K562 (cell line): ENCODE measurements around the gene RNF213. TPM values are rescaled to one million over a fixed set of nuclear protein-coding genes. Genes with fewer than 3 reads are reported as not detected.
"Not testable (repeated sequence)": the region's sequence is repeated elsewhere in the genome, so short reads cannot be mapped to it uniquely, and the experiment has no call there.

ENCODE experiments used
- ATAC-seq: fragments of 200-7000 bp; cut with Tn5 transposase; 3 replicates; pipeline ENCODE4 v1.9.1; 2020; ENCODE audit warnings: moderate library complexity
- BruUV-seq: library from RNA; stranded (reverse); fragments of 400-500 nt; replicated peaks from 2 replicates; lab custom pipeline; 2021; lab: Mats Ljungman, UMichigan
- CTCF ChIA-PET: fragments of 300-600 bp; formaldehyde crosslinking; extraction: SDS; loops from one replicate; lab custom pipeline; 2021; ENCODE audit warnings: low intra/inter-chr PET ratio; lab: Yijun Ruan, JAX
- POLR2A ChIA-PET: fragments of 300-600, 350-650 bp; sonication (Branson Sonifier 250); formaldehyde crosslinking; extraction: SDS; loops from one replicate; lab custom pipeline; 2021; ENCODE audit warnings: antibody characterized with exemption, inconsistent platforms; lab: Yijun Ruan, JAX
- DNase-seq, 4 experiments: peaks; one replicate each; pipeline versions ENCODE4 v3.0.0 to v3.0.0-alpha.2; 2011 to 2018; ENCODE audit warnings: low spot score in 3 of 4, mixed read lengths in 3 of 4; ENCODE audit errors: extremely low read depth in 1 of 4
- FAIRE-seq: peaks from 2 replicates; lab custom pipeline; 2011; peaks lifted over from hg19 to GRCh38; lab: Jason Lieb, UNC
- H2AFZ ChIP-seq: 2 replicates; pipeline ENCODE4 v1.6.0; 2011; ENCODE audit warnings: low read depth, low read length, control low read depth, inconsistent platforms
- H3K27ac ChIP-seq: fragments of 200-600 bp; 3 replicates; pipeline ENCODE4 v1.8.0; 2011; ENCODE audit warnings: low read depth, mild to moderate bottlenecking, control low read depth, inconsistent platforms, low read length, moderate library complexity, mixed read lengths; ENCODE audit errors: extremely low read depth
- H3K27me3 ChIP-seq, 2 experiments: fragments of 300-600 bp in 1 of 2; 2 replicates in 1 of 2; 3 replicates in 1 of 2; pipeline versions ENCODE4 v1.6.0 to v1.8.0; 2011; ENCODE audit warnings: inconsistent platforms in 2 of 2, low read length in 2 of 2, mild to moderate bottlenecking in 1 of 2, mixed read lengths in 1 of 2, moderate library complexity in 1 of 2; ENCODE audit not compliant: control insufficient read depth in 2 of 2, insufficient read depth in 2 of 2
- H3K36me3 ChIP-seq: fragments of 300-600 bp; 3 replicates; pipeline ENCODE4 v1.8.0; 2011; ENCODE audit warnings: mild to moderate bottlenecking, low read length, inconsistent platforms; ENCODE audit not compliant: control insufficient read depth, insufficient read depth
- H3K4me1 ChIP-seq, 2 experiments: fragments of 200-600 bp in 1 of 2; replicated peaks in 1 of 2; 2 replicates in 1 of 2; 3 replicates in 1 of 2; pipeline versions ENCODE4 v1.5.1 to v1.8.0; 2011; ENCODE audit warnings: inconsistent platforms in 2 of 2, low read length in 2 of 2, mild to moderate bottlenecking in 1 of 2, mixed read lengths in 1 of 2, moderate library complexity in 1 of 2; ENCODE audit not compliant: control insufficient read depth in 2 of 2, insufficient read depth in 2 of 2
- H3K4me2 ChIP-seq: 2 replicates; pipeline ENCODE4 v1.6.1; 2011; ENCODE audit warnings: low read length, control low read depth, inconsistent platforms, mixed read lengths; ENCODE audit not compliant: insufficient read depth
- H3K4me3 ChIP-seq: fragments of 200-600 bp; sonication (generic), shearing (Covaris generic); 2 replicates; pipeline ENCODE4 v1.5.1; 2016; ENCODE audit warnings: control low read depth, inconsistent platforms
- H3K79me2 ChIP-seq: fragments of 200-600 bp; 3 replicates; pipeline ENCODE4 v1.8.0; 2011; ENCODE audit warnings: low read length, inconsistent platforms; ENCODE audit not compliant: control insufficient read depth, insufficient read depth
- H3K9ac ChIP-seq, 2 experiments: 2 replicates each; pipeline versions ENCODE4 v1.6.0 to v1.6.1; 2011; ENCODE audit warnings: low read depth in 2 of 2, low read length in 2 of 2, control low read depth in 1 of 2, inconsistent platforms in 1 of 2, mild to moderate bottlenecking in 1 of 2, mixed read lengths in 1 of 2; ENCODE audit not compliant: insufficient read depth in 1 of 2
- H3K9me1 ChIP-seq: one replicate; pipeline ENCODE4 v1.6.0; 2011; ENCODE audit warnings: inconsistent platforms, mild to moderate bottlenecking, low read length, moderate library complexity; ENCODE audit not compliant: control insufficient read depth, insufficient read depth
- H3K9me3 ChIP-seq: replicated peaks from 2 replicates; pipeline ENCODE4 v1.5.1; 2011; ENCODE audit warnings: low read depth, low read length, inconsistent platforms; ENCODE audit not compliant: control insufficient read depth, insufficient read depth
- H4K20me1 ChIP-seq: replicated peaks from 2 replicates; pipeline ENCODE4 v1.6.1; 2011; ENCODE audit warnings: low read length, inconsistent platforms, mixed read lengths; ENCODE audit not compliant: control insufficient read depth, insufficient read depth
- NFIC ChIP-seq: fragments of 450-650 bp; IDR thresholded peaks from 2 replicates; pipeline ENCODE4 v1.6.1; 2017; ENCODE audit warnings: mild to moderate bottlenecking, inconsistent platforms
- NFIX ChIP-seq: fragments of 250-450 bp; sonication (Bioruptor Pico); IDR thresholded peaks from 2 replicates; pipeline ENCODE4 v1.4.0; 2020; ENCODE audit warnings: low read depth, mild to moderate bottlenecking, moderate library complexity
- RBFOX2 ChIP-seq: fragments of 200-400 bp; formaldehyde crosslinking; IDR thresholded peaks from 2 replicates; pipeline ENCODE4 v1.6.1; 2017; ENCODE audit warnings: low read depth, mild to moderate bottlenecking, low read length, moderate library complexity
- SMAD1 ChIP-seq: fragments of 150-350 bp; IDR thresholded peaks from 2 replicates; pipeline ENCODE4 v1.6.1; 2014; ENCODE audit warnings: low read length, low read depth; ENCODE audit not compliant: partially characterized antibody
- WGBS: fragments of 100-300 bp; shearing (Covaris generic); methylation state at CpG from one replicate; pipeline ENCODE4 v1.1.6; 2016; ENCODE audit warnings: low coverage, mixed read lengths; ENCODE audit not compliant: insufficient coverage; ENCODE audit errors: missing lambda C conversion rate; 5-methylcytosine and 5-hydroxymethylcytosine counted together
- in situ Hi-C: fragments of 300-500 bp; cut with MboI; formaldehyde crosslinking; loops from 4 replicates; pipeline ENCODE4 v1.15.0; 2018; ENCODE audit warnings: inconsistent platforms, mixed read lengths
- intact Hi-C: fragments of 100-400 bp; cut with micrococcal nuclease; formaldehyde crosslinking; loops from 2 replicates; pipeline ENCODE4 v1.14.2; 2022
- polyA plus RNA-seq, 8 experiments: library from polyadenylated mRNA; depleted of rRNA in 4 of 8; stranded (reverse) in 5 of 8; unstranded in 3 of 8; fragments of >200 nt; fragmentation: Nextera tagmentation in 2 of 8; fragmentation: Illumina TruSeq in 1 of 8; extraction: Ambion mirVana in 2 of 8; extraction: Trizol in 1 of 8; gene quantifications; 2 replicates each; pipeline versions ENCODE4 v1.2.1 to v1.2.3, GENCODE V29; 2011 to 2014; ENCODE audit warnings: inconsistent platforms in 1 of 8, missing spikeins in 1 of 8
- total RNA-seq, 7 experiments: library from RNA; depleted of rRNA in 6 of 7; stranded (reverse); fragments of >200 nt in 6 of 7; fragmentation: Illumina TruSeq in 2 of 7; extraction: Trizol in 2 of 7; gene quantifications; 2 replicates each; pipeline versions ENCODE4 v1.2.1 to v1.2.3, GENCODE V29; 2011 to 2021; ENCODE audit warnings: low replicate concordance in 1 of 7

RNF213 gene
- total and polyA plus RNA-seq, 9 of the 15 experiments (the other 6 are each of a cell fraction or from before 2014, with no cell fraction given) = 5.3 to 33.6 (median 17.9) TPM

- ATAC-seq, H3K9me3 ChIP-seq, H3K27ac ChIP-seq, H3K36me3 ChIP-seq, H3K27me3 ChIP-seq, DNase-seq, CTCF ChIA-PET, intact Hi-C loops, BruUV-seq, H2AFZ ChIP-seq, H3K4me2 ChIP-seq, H3K79me2 ChIP-seq, H3K9ac ChIP-seq, H3K4me3 ChIP-seq, in situ Hi-C loops, H3K9me1 ChIP-seq, FAIRE-seq, H4K20me1 ChIP-seq: not testable (repeated sequence)
- peaks cover 0 to 18% of the 10 kb centered on the region in 2 experiments; a peak in 2 of 5 replicates for H3K4me1 ChIP-seq
- WGBS = 100% methylated on average over 4 of the region's 8 CpGs
- POLR2A ChIA-PET = interaction anchor here (0.6 kb wide), 1 partner anchor 484 kb away, joined by 3 read pairs; no protein-coding TSS in a partner anchor
- TF ChIP-seq NFIX (CRISPR knock-in tag) = peak; percentile 87
- peak; percentile 96 for TF ChIP-seq NFIC
Observed at GRCh38 chr17:80275857-80276256, 15.2 kb downstream of the RNF213 start.

- in situ Hi-C loops = no loop called here
- ChIA-PET CTCF (no interaction called here), POLR2A (interaction anchor here (0.6 to 1.7 kb wide), 6 partner anchors 9 to 1627 kb away, joined by 3 to 4 read pairs (median 3); no protein-coding TSS in a partner anchor)
- no peaks in the 10 kb centered on the region for H4K20me1 ChIP-seq
- no peak for ATAC-seq
- no peak overlapping the region for H3K4me2 ChIP-seq
- no peaks in the 10 kb centered on the region for H3K9me1 ChIP-seq
- no peak overlapping the region for H3K4me3 ChIP-seq
- WGBS = 86% methylated on average over 27 of the region's 34 CpGs
- no peaks in the 10 kb centered on the region for H3K9me3 ChIP-seq
- peaks cover 0 to 15% of the 10 kb centered on the region in 2 experiments; a peak in 2 of 5 replicates for H3K4me1 ChIP-seq
- H3K9ac ChIP-seq = peak overlapping the region in 1 of 2 experiments; percentile 36; a peak in 1 of 4 replicates
- TF ChIP-seq SMAD1 = no peak
- TF ChIP-seq RBFOX2 = peak; percentile 21; the same call in 1 of the 2 replicates
- DNase-seq = no peak
- no peaks in the 10 kb centered on the region; the same call in 2 of the 3 replicates for H3K79me2 ChIP-seq
- intact Hi-C loops = no loop called here
- no peak overlapping the region for H3K27ac ChIP-seq
- H3K36me3 ChIP-seq = peaks cover 12% of the 10 kb centered on the region; the same call in 2 of the 3 replicates
- FAIRE-seq = no peak
- no TSS peak for BruUV-seq
- no peaks in the 10 kb centered on the region for H3K27me3 ChIP-seq
- H2AFZ ChIP-seq = no peak overlapping the region
Observed at GRCh38 chr17:80277751-80278671, 17.4 kb downstream of the RNF213 start.
